ENCODE data around the gene EEPD1.

EEPD1 gene

DNA sequence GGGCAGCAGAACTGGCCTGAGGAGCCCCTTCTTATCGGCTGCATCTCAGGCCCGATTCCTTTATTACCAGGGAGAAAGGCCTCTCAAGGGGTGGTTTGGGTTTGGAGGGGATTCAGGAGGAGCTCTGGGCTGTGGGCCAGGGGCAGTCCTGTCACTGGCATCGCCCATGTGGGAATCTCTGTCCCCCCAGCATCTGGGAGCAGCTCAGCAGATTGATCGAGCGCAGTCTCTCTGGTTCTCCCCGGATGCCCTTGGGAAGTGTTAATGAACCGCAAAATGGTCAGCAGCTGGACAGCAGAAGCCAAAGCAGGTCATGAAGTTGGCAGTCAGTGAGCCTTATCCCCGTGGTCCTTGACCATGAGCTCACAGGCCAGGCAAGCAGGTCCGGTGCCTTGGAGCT is 132.2 kb downstream of the EEPD1 start:
- Histone ChIP-seq H3K27me3 (ENCODE audit: control insufficient read depth in 1 of 2, insufficient read depth in 2 of 2, low read length in 2 of 2) (no peaks in the 10 kb centered on the region), H3K9ac (ENCODE audit: low read depth in 1 of 2, low read length in 2 of 2) (no peak overlapping the region), H3K4me3 (ENCODE audit: low read depth in 1 of 2, low read length in 2 of 2) (no peak overlapping the region), H3K36me3 (ENCODE audit: control insufficient read depth in 1 of 2, insufficient read depth in 2 of 2, low read length in 2 of 2) (no peaks in the 10 kb centered on the region), H3K9me3 (ENCODE audit: control insufficient read depth in 1 of 2, low read length in 2 of 2) (no peaks in the 10 kb centered on the region), H3K27ac (ENCODE audit: low read depth, low read length) (no peak overlapping the region), H3K4me1 (ENCODE audit: control insufficient read depth in 1 of 2, insufficient read depth in 2 of 2, low read length in 2 of 2) (peaks cover 42 to 45% of the 10 kb centered on the region in 2 donors)

DNA sequence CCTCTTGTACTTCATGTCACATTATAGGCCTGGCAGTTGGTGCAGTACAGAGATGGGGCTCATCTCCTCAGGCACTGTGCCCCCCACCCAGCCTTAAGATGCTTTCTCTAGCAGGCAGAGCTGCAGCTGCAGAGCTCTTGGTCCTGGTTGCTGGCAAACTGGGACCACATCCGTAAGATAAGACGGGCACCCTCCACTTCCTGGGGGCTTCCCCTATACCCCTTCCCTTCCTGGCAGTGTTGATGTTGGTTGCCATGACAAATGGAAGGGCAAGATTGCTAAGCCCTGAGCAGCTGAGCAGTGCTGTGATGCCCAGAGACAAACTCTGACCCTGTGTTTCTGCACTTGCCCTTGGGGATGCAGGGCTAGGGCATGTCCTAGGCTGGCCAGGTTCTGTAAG is 133.2 kb downstream of the EEPD1 start:
- peak overlapping the region in 1 of 2 donors; percentile 16 for H3K9ac ChIP-seq (ENCODE audit: low read depth in 1 of 2, low read length in 2 of 2)
- H3K27me3 ChIP-seq (ENCODE audit: control insufficient read depth in 1 of 2, insufficient read depth in 2 of 2, low read length in 2 of 2): no peaks in the 10 kb centered on the region
- H3K9me3 ChIP-seq (ENCODE audit: control insufficient read depth in 1 of 2, low read length in 2 of 2): no peaks in the 10 kb centered on the region
- no peak overlapping the region for H3K27ac ChIP-seq (ENCODE audit: low read depth, low read length)
- H3K36me3 ChIP-seq (ENCODE audit: control insufficient read depth in 1 of 2, insufficient read depth in 2 of 2, low read length in 2 of 2): peaks cover 2 to 5% of the 10 kb centered on the region in 2 donors
- peaks cover 42 to 46% of the 10 kb centered on the region in 2 donors for H3K4me1 ChIP-seq (ENCODE audit: control insufficient read depth in 1 of 2, insufficient read depth in 2 of 2, low read length in 2 of 2)
- H3K4me3 ChIP-seq (ENCODE audit: low read depth in 1 of 2, low read length in 2 of 2): no peak overlapping the region

DNA sequence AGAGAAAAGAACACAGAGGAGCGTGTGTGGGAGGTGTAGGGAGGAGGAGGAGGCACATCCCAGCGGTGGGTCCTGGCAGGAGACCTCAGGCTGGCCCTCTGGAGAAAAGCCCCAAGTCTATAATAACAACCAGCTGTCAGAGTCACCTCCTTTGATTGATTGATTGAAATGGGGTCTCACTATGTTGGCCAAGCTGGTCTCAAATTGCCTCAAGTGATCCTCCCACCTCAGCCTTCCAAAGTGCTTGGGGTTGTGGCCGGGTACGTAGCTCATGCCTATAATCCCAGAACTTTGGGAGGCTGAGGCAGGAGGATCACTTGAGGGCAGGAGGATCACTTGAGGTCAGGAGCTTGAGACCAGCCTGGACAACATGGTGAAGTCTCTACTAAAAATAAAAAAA is 133.6 kb downstream of the EEPD1 start:
- H3K9me3 ChIP-seq (ENCODE audit: control insufficient read depth in 1 of 2, low read length in 2 of 2): no peaks in the 10 kb centered on the region
- peaks cover 43 to 45% of the 10 kb centered on the region in 2 donors for H3K4me1 ChIP-seq (ENCODE audit: control insufficient read depth in 1 of 2, insufficient read depth in 2 of 2, low read length in 2 of 2)
- H3K9ac ChIP-seq (ENCODE audit: low read depth in 1 of 2, low read length in 2 of 2): peak overlapping the region in 1 of 2 donors; percentile 16
- H3K27ac ChIP-seq (ENCODE audit: low read depth, low read length): no peak overlapping the region
- no peak overlapping the region for H3K4me3 ChIP-seq (ENCODE audit: low read depth in 1 of 2, low read length in 2 of 2)
- H3K36me3 ChIP-seq (ENCODE audit: control insufficient read depth in 1 of 2, insufficient read depth in 2 of 2, low read length in 2 of 2): peaks cover 3 to 6% of the 10 kb centered on the region in 2 donors
- H3K27me3 ChIP-seq (ENCODE audit: control insufficient read depth in 1 of 2, insufficient read depth in 2 of 2, low read length in 2 of 2): no peaks in the 10 kb centered on the region

DNA sequence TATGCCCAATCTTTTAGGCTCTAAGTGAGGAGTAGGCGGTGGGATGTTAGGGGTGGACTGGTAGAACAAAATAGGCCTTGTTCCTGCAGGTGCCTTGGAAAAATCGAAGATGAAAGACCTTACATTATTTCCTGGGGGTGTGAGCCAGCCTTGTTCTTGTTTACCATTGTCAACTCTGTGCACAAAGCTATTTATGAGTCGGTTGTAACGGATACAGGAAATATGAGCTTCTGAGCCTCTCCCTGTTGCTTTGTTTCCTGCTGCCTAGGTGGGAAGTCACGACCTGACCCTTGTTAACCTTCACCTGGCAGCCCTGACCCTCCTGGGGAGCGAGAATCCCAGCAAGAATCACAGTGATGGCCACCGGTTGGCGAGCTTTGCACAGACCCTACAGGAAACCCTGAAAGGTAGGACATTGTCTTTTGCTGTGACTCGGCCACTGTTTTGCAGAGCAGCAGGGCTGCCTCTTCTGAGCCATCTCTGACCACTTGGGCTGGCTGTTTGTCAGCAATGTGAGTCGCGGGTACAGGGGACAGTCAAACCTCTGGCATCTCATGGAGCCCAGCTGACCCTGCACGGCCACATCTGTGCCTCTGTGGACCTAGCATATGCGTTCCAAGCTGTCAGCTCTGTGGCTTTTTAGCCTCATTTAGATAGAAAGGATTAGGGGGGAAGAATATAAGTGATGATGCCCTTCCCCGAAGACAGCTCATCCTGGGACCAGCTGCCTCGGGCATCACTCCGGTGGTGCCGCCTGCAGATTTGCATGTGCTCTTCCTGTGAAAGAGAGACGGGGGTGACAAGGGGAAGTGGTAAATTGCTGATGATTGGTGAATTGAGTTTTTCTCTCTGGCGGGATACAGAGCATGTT is 134.6 kb downstream of the EEPD1 start:
- Histone ChIP-seq H3K27me3 (ENCODE audit: control insufficient read depth in 1 of 2, insufficient read depth in 2 of 2, low read length in 2 of 2) (no peaks in the 10 kb centered on the region), H3K27ac (ENCODE audit: low read depth, low read length) (peak overlapping the region; percentile 32), H3K4me1 (ENCODE audit: control insufficient read depth in 1 of 2, insufficient read depth in 2 of 2, low read length in 2 of 2) (peaks cover 38 to 43% of the 10 kb centered on the region in 2 donors), H3K36me3 (ENCODE audit: control insufficient read depth in 1 of 2, insufficient read depth in 2 of 2, low read length in 2 of 2) (peaks cover 3 to 6% of the 10 kb centered on the region in 2 donors), H3K4me3 (ENCODE audit: low read depth in 1 of 2, low read length in 2 of 2) (peak overlapping the region in 1 of 2 donors; percentile 36), H3K9me3 (ENCODE audit: control insufficient read depth in 1 of 2, low read length in 2 of 2) (no peaks in the 10 kb centered on the region), H3K9ac (ENCODE audit: low read depth in 1 of 2, low read length in 2 of 2) (no peak overlapping the region)

DNA sequence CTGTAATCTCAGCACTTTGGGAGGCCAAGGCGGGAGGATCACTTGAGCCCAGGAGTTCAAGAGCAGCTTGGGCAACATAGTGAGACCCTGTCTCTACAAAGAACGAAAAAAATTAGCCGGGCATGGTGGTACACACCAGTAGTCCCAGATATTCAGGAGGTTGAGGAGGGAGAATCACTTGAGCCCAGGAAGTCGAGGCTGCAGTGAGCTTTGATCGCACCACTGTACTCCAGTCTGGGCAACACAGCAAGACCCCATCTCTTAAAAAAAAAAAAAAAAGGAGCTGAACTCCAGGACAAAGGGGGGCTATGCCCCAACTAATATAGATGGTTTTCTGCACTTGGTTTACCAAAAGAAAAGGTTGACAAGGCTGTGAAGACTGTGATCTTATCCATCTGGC is 135.4 kb downstream of the EEPD1 start:
- Histone ChIP-seq H3K4me1 (ENCODE audit: control insufficient read depth in 1 of 2, insufficient read depth in 2 of 2, low read length in 2 of 2) (peaks cover 35 to 43% of the 10 kb centered on the region in 2 donors), H3K9me3 (ENCODE audit: control insufficient read depth in 1 of 2, low read length in 2 of 2) (no peaks in the 10 kb centered on the region), H3K9ac (ENCODE audit: low read depth in 1 of 2, low read length in 2 of 2) (no peak overlapping the region), H3K36me3 (ENCODE audit: control insufficient read depth in 1 of 2, insufficient read depth in 2 of 2, low read length in 2 of 2) (peaks cover 3 to 6% of the 10 kb centered on the region in 2 donors), H3K27me3 (ENCODE audit: control insufficient read depth in 1 of 2, insufficient read depth in 2 of 2, low read length in 2 of 2) (no peaks in the 10 kb centered on the region), H3K27ac (ENCODE audit: low read depth, low read length) (no peak overlapping the region), H3K4me3 (ENCODE audit: low read depth in 1 of 2, low read length in 2 of 2) (no peak overlapping the region)

DNA sequence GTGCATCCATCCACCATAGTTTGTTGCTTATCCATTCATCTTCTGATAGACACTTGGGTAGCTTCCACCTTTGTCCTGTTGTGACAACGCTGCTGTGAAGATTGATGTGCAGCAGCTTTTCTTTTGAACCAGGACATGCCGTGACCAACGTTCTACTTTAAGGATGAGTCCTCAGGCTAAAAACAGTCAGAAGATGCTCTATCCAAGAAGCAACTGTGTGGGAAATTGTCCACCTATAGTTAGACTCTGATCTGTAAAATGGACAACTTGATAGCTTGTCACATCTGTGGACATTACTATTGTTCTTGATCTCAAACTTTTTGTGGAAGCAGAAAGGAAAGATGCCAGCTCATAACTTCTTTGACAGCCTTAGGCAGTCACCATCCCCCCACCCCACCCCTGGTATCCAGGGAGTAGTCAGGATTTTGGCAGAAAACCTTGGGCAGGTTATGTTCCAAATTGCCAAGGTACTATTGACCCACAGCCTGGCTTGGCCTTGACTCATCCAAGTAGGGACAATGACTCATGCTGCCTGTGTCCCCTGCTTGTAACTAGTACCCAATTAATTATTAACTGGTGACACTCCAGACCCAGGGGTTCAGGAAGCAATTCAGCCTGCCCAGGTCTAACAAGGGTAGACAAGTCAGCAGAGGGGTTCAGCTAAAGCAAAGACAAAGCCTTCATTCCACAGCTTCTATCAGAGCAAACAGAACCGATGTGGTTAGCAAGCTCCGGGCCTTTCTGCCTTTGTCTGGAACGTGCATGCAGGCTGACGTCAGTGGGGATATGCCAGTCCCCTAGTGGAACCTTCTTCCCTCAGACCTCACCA is 137.0 kb downstream of the EEPD1 start:
- Histone ChIP-seq H3K9ac (ENCODE audit: low read depth in 1 of 2, low read length in 2 of 2) (peak overlapping the region; percentile 25 to 53), H3K27me3 (ENCODE audit: control insufficient read depth in 1 of 2, insufficient read depth in 2 of 2, low read length in 2 of 2) (no peaks in the 10 kb centered on the region), H3K27ac (ENCODE audit: low read depth, low read length) (no peak overlapping the region), H3K4me1 (ENCODE audit: control insufficient read depth in 1 of 2, insufficient read depth in 2 of 2, low read length in 2 of 2) (peaks cover 35 to 43% of the 10 kb centered on the region in 2 donors), H3K9me3 (ENCODE audit: control insufficient read depth in 1 of 2, low read length in 2 of 2) (no peaks in the 10 kb centered on the region), H3K4me3 (ENCODE audit: low read depth in 1 of 2, low read length in 2 of 2) (peak overlapping the region in 1 of 2 donors; percentile 15), H3K36me3 (ENCODE audit: control insufficient read depth in 1 of 2, insufficient read depth in 2 of 2, low read length in 2 of 2) (peaks cover 3 to 6% of the 10 kb centered on the region in 2 donors)

DNA sequence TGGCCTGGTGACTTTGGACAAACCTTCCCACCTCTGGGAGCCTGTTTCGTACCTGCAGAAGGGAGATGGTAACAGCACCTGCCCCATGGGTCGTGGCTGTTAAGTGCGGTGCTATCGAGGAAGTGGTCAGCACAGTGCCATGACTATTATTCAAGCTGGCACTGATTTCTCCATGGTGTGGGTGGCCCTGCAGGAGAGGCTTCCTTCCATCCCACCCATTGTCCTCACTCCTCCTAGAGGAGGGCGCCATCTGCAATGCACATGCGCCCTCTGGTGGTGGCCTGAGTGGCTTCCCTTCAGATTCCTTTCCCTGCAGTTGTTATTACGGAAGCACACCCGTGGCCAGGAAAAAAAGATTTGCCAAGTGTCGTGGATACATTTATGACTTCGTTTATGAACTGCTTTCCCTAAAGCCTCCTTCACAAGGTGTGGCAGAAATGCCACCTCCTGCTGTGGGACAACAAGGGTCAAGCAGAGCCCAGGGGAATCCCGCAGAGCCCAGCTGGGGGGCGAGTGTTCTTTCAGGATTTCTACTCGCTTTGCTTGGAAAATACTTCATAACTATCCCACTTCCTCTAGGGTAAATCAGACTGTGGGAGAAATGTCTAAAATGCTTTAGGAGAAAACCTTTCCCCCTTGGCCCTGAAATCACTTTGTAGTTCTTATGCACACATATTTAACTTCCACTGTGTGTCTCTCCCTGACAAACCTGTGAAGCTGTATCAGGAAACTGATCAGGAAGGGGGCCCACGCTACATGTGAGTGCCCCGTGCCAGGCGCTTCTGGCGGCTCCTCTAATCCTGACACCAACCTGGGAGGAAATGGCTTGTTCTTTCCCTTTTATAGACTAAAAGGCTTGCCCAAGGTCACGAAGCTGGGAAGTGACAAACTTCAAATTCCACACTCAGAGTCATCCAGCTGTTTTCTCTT is 138.6 kb downstream of the EEPD1 start:
- Histone ChIP-seq H3K9ac (ENCODE audit: low read depth in 1 of 2, low read length in 2 of 2) (peak overlapping the region; percentile 54 to 63), H3K4me3 (ENCODE audit: low read depth in 1 of 2, low read length in 2 of 2) (peak overlapping the region; percentile 49 to 57), H3K4me1 (ENCODE audit: control insufficient read depth in 1 of 2, insufficient read depth in 2 of 2, low read length in 2 of 2) (peaks cover 32 to 35% of the 10 kb centered on the region in 2 donors)

DNA sequence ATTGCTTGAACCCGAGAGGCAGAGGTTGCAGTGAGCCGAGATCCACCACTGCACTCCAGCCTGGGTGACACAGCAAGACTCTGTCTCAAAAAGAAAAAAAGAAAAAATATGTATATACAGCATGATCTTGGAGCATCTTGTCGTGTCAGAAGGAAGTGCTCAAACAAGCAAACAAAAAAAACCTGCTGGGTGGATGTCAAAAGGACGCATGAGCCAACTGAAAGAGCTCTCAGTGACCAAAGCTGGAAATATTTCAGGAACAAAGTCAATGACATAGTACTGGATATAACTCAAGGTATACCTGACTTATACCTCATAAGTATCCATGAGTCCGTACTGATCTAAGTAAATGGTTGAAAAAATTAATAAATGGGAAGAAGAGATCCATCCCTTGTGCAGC is 142.0 kb downstream of the EEPD1 start:
- no peak overlapping the region for H3K9ac ChIP-seq (ENCODE audit: low read depth in 1 of 2, low read length in 2 of 2)
- peaks cover 18 to 21% of the 10 kb centered on the region in 2 donors for H3K4me1 ChIP-seq (ENCODE audit: control insufficient read depth in 1 of 2, insufficient read depth in 2 of 2, low read length in 2 of 2)
- H3K4me3 ChIP-seq (ENCODE audit: low read depth in 1 of 2, low read length in 2 of 2): no peak overlapping the region
- H3K27me3 ChIP-seq (ENCODE audit: control insufficient read depth in 1 of 2, insufficient read depth in 2 of 2, low read length in 2 of 2): no peaks in the 10 kb centered on the region
- H3K27ac ChIP-seq (ENCODE audit: low read depth, low read length): no peak overlapping the region
- H3K36me3 ChIP-seq (ENCODE audit: control insufficient read depth in 1 of 2, insufficient read depth in 2 of 2, low read length in 2 of 2): peaks cover 12 to 34% of the 10 kb centered on the region in 2 donors
- no peaks in the 10 kb centered on the region for H3K9me3 ChIP-seq (ENCODE audit: control insufficient read depth in 1 of 2, low read length in 2 of 2)

More for the DNA sequence above, 138.6 kb downstream of the EEPD1 start:
- Histone ChIP-seq H3K27me3 (ENCODE audit: control insufficient read depth in 1 of 2, insufficient read depth in 2 of 2, low read length in 2 of 2) (no peaks in the 10 kb centered on the region), H3K9me3 (ENCODE audit: control insufficient read depth in 1 of 2, low read length in 2 of 2) (no peaks in the 10 kb centered on the region), H3K27ac (ENCODE audit: low read depth, low read length) (peak overlapping the region; percentile 48), H3K36me3 (ENCODE audit: control insufficient read depth in 1 of 2, insufficient read depth in 2 of 2, low read length in 2 of 2) (peaks cover 3 to 6% of the 10 kb centered on the region in 2 donors)

DNA sequence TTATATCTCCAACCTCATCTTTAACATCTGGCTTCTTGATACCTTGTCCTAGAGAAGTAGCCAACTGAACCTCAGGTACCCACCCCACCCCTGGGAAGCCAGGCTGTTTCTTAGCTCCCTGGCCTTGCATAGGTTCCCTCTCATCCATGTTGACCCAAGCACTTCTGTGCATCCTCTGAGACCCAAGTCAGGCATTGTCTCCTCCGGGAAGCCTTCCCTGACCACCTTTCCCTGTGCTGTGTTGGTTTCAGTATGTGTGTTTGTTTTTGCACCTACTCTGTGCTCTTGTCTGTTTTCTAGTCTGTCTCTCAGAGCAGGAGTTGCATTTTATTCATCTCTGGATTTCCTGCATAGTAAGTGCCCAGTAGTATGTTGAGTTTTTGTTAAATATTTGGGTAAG is 143.2 kb downstream of the EEPD1 start:
- H3K4me3 ChIP-seq (ENCODE audit: low read depth in 1 of 2, low read length in 2 of 2): no peak overlapping the region
- H3K27ac ChIP-seq (ENCODE audit: low read depth, low read length): no peak overlapping the region
- H3K36me3 ChIP-seq (ENCODE audit: control insufficient read depth in 1 of 2, insufficient read depth in 2 of 2, low read length in 2 of 2): peaks cover 9 to 29% of the 10 kb centered on the region in 2 donors
- peaks cover 8 to 14% of the 10 kb centered on the region in 2 donors for H3K4me1 ChIP-seq (ENCODE audit: control insufficient read depth in 1 of 2, insufficient read depth in 2 of 2, low read length in 2 of 2)
- no peaks in the 10 kb centered on the region for H3K27me3 ChIP-seq (ENCODE audit: control insufficient read depth in 1 of 2, insufficient read depth in 2 of 2, low read length in 2 of 2)
- H3K9ac ChIP-seq (ENCODE audit: low read depth in 1 of 2, low read length in 2 of 2): no peak overlapping the region
- no peaks in the 10 kb centered on the region for H3K9me3 ChIP-seq (ENCODE audit: control insufficient read depth in 1 of 2, low read length in 2 of 2)

Measured in duodenal mucosa (tissue), 2 donors.